ENCODE measurements around the gene SMIM36. TPM values are rescaled to one million over a fixed set of nuclear protein-coding genes. Genes with fewer than 3 reads are reported as not detected.

The SMIM36 gene
- total RNA-seq, result not detected
- long read RNA-seq, result 0 reads

GRCh38 chr17:55510986-55511721 lies at the start of gene SMIM36:
Gene SMIM36, minus strand, starts transcription at chr17:55511452.
- Histone ChIP-seq H3K4me1 (no peaks in the 10 kb centered on the region), H3K9me3 (no peaks in the 10 kb centered on the region), H3K27me3 (ENCODE audit: low read depth) (no peaks in the 10 kb centered on the region), H3K36me3 (no peaks in the 10 kb centered on the region), H3K4me3 (no peak within 1 kb of the TSS), H3K27ac (no peak within 1 kb of the TSS)
- ATAC-seq (no peak), DNase-seq (no peak)
- intact Hi-C loops (cut with DNase I), result no loop called here
- no peak for TF ChIP-seq CTCF (IDR thresholded peaks at IDR 0.05)

GRCh38 chr17:55555772-55556171 lies 44.5 kb upstream of the SMIM36 start:
- Histone ChIP-seq H3K27me3 (ENCODE audit: low read depth) (no peaks in the 10 kb centered on the region), H3K27ac (no peak overlapping the region), H3K36me3 (no peaks in the 10 kb centered on the region), H3K4me1 (no peaks in the 10 kb centered on the region), H3K4me3 (no peak overlapping the region), H3K9me3 (no peaks in the 10 kb centered on the region)
- TF ChIP-seq CTCF (IDR thresholded peaks at IDR 0.05), result no peak
- intact Hi-C loops (cut with DNase I), result no loop called here
- DNase-seq (no peak), ATAC-seq (no peak)

GRCh38 chr17:55549140-55549539 lies 37.9 kb upstream of the SMIM36 start:
- no peak for ATAC-seq
- no peaks in the 10 kb centered on the region for H3K9me3 ChIP-seq
- no peak for DNase-seq
- no peaks in the 10 kb centered on the region for H3K27me3 ChIP-seq (ENCODE audit: low read depth)
- H3K36me3 ChIP-seq, result no peaks in the 10 kb centered on the region
- no peak overlapping the region for H3K4me3 ChIP-seq
- no peak for TF ChIP-seq CTCF (IDR thresholded peaks at IDR 0.05)
- intact Hi-C loops (cut with DNase I), result no loop called here
- H3K4me1 ChIP-seq, result no peaks in the 10 kb centered on the region
- no peak overlapping the region for H3K27ac ChIP-seq

- Histone ChIP-seq H3K4me3 (no peak overlapping the region), H3K27ac (no peak overlapping the region), H3K36me3 (no peaks in the 10 kb centered on the region), H3K27me3 (ENCODE audit: low read depth) (no peaks in the 10 kb centered on the region), H3K4me1 (no peaks in the 10 kb centered on the region), H3K9me3 (no peaks in the 10 kb centered on the region)
- ATAC-seq, result peak in 1 of 2 donors; percentile 51
- TF ChIP-seq CTCF (IDR thresholded peaks at IDR 0.05), result no peak
- intact Hi-C loops (cut with DNase I), result no loop called here
- DNase-seq, result no peak
Observed at GRCh38 chr17:55546991-55547664, 35.9 kb upstream of the SMIM36 start.

GRCh38 chr17:55546481-55546880 lies 35.2 kb upstream of the SMIM36 start:
- no peaks in the 10 kb centered on the region for H3K36me3 ChIP-seq
- ATAC-seq (peak; percentile 50 to 65), DNase-seq (no peak)
- H3K27ac ChIP-seq, result no peak overlapping the region
- no peaks in the 10 kb centered on the region for H3K27me3 ChIP-seq (ENCODE audit: low read depth)
- H3K9me3 ChIP-seq, result no peaks in the 10 kb centered on the region
- intact Hi-C loops (cut with DNase I), result no loop called here
- H3K4me1 ChIP-seq, result no peaks in the 10 kb centered on the region
- no peak overlapping the region for H3K4me3 ChIP-seq
- TF ChIP-seq CTCF (IDR thresholded peaks at IDR 0.05), result no peak
